Measurements from ENCODE around the gene CARD11. TPM values are rescaled to one million over a fixed set of nuclear protein-coding genes. Genes with fewer than 3 reads are reported as not detected.

CARD11 gene
- total RNA-seq, 1 donor from 2014 or later: 5.7 TPM

GRCh38 chr7:3008386-3008785 lies 35.3 kb downstream of the CARD11 start:
- no peak overlapping the region for H3K27ac ChIP-seq
- TF ChIP-seq, protein P1, sequence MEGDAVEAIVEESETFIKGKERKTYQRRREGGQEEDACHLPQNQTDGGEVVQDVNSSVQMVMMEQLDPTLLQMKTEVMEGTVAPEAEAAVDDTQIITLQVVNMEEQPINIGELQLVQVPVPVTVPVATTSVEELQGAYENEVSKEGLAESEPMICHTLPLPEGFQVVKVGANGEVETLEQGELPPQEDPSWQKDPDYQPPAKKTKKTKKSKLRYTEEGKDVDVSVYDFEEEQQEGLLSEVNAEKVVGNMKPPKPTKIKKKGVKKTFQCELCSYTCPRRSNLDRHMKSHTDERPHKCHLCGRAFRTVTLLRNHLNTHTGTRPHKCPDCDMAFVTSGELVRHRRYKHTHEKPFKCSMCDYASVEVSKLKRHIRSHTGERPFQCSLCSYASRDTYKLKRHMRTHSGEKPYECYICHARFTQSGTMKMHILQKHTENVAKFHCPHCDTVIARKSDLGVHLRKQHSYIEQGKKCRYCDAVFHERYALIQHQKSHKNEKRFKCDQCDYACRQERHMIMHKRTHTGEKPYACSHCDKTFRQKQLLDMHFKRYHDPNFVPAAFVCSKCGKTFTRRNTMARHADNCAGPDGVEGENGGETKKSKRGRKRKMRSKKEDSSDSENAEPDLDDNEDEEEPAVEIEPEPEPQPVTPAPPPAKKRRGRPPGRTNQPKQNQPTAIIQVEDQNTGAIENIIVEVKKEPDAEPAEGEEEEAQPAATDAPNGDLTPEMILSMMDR (IDR thresholded peaks at IDR 0.05): no peak
- no peaks in the 10 kb centered on the region for H3K4me1 ChIP-seq
- H3K4me3 ChIP-seq: no peak overlapping the region
- ATAC-seq: no peak
- H3K36me3 ChIP-seq: no peaks in the 10 kb centered on the region
- intact Hi-C loops (cut with DNase I): no loop called here
- H3K9me3 ChIP-seq: no peaks in the 10 kb centered on the region
- no peak for DNase-seq
- no peaks in the 10 kb centered on the region for H3K27me3 ChIP-seq (ENCODE audit: low read depth)

- DNase-seq: no peak
- H3K27ac ChIP-seq: no peak overlapping the region
- no peak for ATAC-seq
- TF ChIP-seq, protein P1 (IDR thresholded peaks at IDR 0.05): no peak
- no peaks in the 10 kb centered on the region for H3K27me3 ChIP-seq (ENCODE audit: low read depth)
- no peaks in the 10 kb centered on the region for H3K36me3 ChIP-seq
- no peaks in the 10 kb centered on the region for H3K4me1 ChIP-seq
- H3K4me3 ChIP-seq: no peak overlapping the region
- intact Hi-C loops (cut with DNase I): no loop called here
- H3K9me3 ChIP-seq: no peaks in the 10 kb centered on the region
These were observed 36.0 kb downstream of the CARD11 start for GRCh38 chr7:3007696-3008095.

DNA sequence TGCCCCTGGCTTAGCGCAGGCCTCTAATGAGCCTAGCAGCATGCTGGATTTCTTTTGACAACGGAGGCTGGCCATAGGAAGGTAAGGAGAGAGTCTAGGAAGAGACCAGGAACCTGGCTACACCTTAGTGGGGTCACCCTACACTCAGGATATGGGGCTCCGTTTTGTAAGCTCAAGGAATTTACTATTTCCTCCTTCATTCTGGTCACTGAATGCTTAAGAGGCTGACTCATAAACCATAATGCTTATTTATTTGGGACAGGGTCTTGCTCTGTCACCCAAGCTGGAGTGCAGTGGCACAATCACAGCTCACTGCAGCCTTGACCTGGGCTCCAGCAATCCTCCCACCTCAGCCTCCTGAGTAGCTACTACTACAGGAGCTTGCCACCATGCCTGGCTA lies 38.4 kb downstream of the CARD11 start:
- no peak for DNase-seq
- H3K36me3 ChIP-seq: no peaks in the 10 kb centered on the region
- no peak for ATAC-seq
- intact Hi-C loops (cut with DNase I): no loop called here
- H3K9me3 ChIP-seq: no peaks in the 10 kb centered on the region
- no peaks in the 10 kb centered on the region for H3K4me1 ChIP-seq
- TF ChIP-seq, protein P1 (IDR thresholded peaks at IDR 0.05): no peak
- no peaks in the 10 kb centered on the region for H3K27me3 ChIP-seq (ENCODE audit: low read depth)
- H3K27ac ChIP-seq: no peak overlapping the region
- no peak overlapping the region for H3K4me3 ChIP-seq

- TF ChIP-seq, protein P1 (IDR thresholded peaks at IDR 0.05): no peak
- intact Hi-C loops (cut with DNase I): no loop called here
- H3K4me3 ChIP-seq: no peak overlapping the region
- H3K27ac ChIP-seq: no peak overlapping the region
- ATAC-seq: no peak
- H3K9me3 ChIP-seq: no peaks in the 10 kb centered on the region
- no peaks in the 10 kb centered on the region for H3K27me3 ChIP-seq (ENCODE audit: low read depth)
- no peak for DNase-seq
- H3K4me1 ChIP-seq: no peaks in the 10 kb centered on the region
- H3K36me3 ChIP-seq: no peaks in the 10 kb centered on the region
These were observed 39.7 kb downstream of the CARD11 start for GRCh38 chr7:3003936-3004335.

- Histone ChIP-seq H3K9me3 (no peaks in the 10 kb centered on the region), H3K4me1 (no peaks in the 10 kb centered on the region), H3K27me3 (ENCODE audit: low read depth) (no peaks in the 10 kb centered on the region), H3K4me3 (no peak overlapping the region), H3K27ac (no peak overlapping the region), H3K36me3 (no peaks in the 10 kb centered on the region)
- ATAC-seq (no peak), DNase-seq (no peak)
- TF ChIP-seq, protein P1 (IDR thresholded peaks at IDR 0.05): no peak
- intact Hi-C loops (cut with DNase I): no loop called here
These were observed 41.0 kb downstream of the CARD11 start for GRCh38 chr7:3002631-3003030.

DNA sequence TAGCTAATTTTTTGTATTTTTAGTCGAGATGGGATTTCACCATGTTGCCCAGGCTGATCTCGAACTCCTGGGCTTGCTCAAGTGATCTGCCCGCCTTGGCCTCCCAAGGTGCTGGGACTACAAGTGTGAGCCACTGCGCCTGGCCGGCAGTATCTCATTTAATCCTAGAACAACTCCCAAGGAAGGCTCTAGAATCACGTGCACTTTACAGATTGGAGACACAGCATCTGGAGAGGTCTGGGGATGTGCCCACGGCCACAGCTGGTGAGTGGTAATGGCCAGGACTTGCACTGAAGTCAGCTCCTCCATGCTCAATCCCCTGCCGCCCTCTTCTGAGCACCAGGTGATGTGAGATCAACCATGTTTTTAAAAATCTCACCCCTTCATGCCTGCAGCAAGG lies 43.1 kb downstream of the CARD11 start:
- TF ChIP-seq, protein P1 (IDR thresholded peaks at IDR 0.05): no peak
- DNase-seq (no peak), ATAC-seq (no peak)
- Histone ChIP-seq H3K36me3 (no peaks in the 10 kb centered on the region), H3K27ac (no peak overlapping the region), H3K4me3 (no peak overlapping the region), H3K9me3 (no peaks in the 10 kb centered on the region), H3K4me1 (no peaks in the 10 kb centered on the region), H3K27me3 (ENCODE audit: low read depth) (no peaks in the 10 kb centered on the region)
- intact Hi-C loops (cut with DNase I): no loop called here
